ENCODE data around the gene RAD51B.

DNA sequence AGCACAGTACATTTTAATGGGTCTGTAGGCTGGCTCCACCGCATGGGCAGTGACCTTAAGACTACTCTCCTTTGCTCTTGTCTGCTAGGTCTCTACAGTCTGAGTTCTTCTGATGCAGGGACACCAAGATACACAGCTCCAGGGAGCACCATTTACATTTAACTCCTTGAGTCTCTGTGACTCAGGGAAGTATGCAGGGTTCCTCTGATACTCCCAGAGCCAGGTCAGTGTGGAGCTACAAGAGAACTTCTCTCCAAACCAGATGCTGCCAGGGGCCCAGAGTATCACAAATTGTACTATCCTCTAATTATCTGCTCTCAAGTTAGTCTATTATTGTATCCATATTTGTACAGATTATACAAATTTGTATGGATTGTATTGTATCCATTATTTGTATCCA is 958.1 kb downstream of the RAD51B start:
- TF ChIP-seq CTCF (IDR thresholded peaks at IDR 0.05 in 2 of 3, conservative IDR thresholded peaks at IDR 0.05 in 1 of 3; ENCODE audit: borderline replicate concordance in 1 of 3, insufficient read depth in 1 of 3, low read depth in 2 of 3, low read length in 2 of 3) (no peak), ZNF274 (IDR thresholded peaks at IDR 0.05; ENCODE audit: low read depth, low read length) (no peak), POLR2A (IDR thresholded peaks at IDR 0.05; ENCODE audit: borderline replicate concordance, extremely low read depth, insufficient read depth, insufficient read length) (no peak), EZH2 (IDR thresholded peaks at IDR 0.05) (no peak)
- TF ChIP-seq, protein P1, sequence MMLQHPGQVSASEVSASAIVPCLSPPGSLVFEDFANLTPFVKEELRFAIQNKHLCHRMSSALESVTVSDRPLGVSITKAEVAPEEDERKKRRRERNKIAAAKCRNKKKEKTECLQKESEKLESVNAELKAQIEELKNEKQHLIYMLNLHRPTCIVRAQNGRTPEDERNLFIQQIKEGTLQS (IDR thresholded peaks at IDR 0.05): no peak

All from HCT116 (cell line).